ENCODE data around the gene GTF2A2. TPM values are rescaled to one million over a fixed set of nuclear protein-coding genes. Genes with fewer than 3 reads are reported as not detected.

Gene GTF2A2
- total RNA-seq, 1 donor from 2014 or later = 83.1 TPM

DNA sequence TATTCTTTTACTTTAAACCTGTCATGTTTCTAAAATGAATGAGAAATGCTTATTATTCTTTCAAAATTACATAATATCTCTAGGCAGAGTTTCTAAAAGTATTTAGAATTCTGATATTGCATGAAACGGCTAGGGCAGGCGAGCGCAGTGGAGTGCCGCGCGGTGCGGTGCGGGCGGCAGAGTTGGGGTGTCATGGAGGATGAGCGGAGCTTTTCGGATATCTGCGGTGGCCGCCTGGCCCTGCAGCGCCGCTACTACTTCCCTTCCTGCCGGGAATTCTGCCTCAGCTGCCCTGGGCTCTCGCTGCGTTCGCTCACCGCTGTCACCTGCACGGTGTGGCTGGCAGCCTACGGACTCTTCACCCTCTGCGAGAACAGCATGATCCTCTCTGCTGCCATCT, 19.2 kb upstream of the GTF2A2 start:
- Histone ChIP-seq H3F3A (ENCODE audit: low read depth) (no peaks in the 10 kb centered on the region), H4K20me1 (ENCODE audit: low read depth) (peaks cover 5% of the 10 kb centered on the region), H3K27me3 (no peaks in the 10 kb centered on the region), H3K9me3 (ENCODE audit: low read depth) (no peaks in the 10 kb centered on the region), H3K9ac (no peak overlapping the region), H3K79me2 (ENCODE audit: low read depth) (peaks cover 3% of the 10 kb centered on the region), H2AFZ (replicated peaks) (no peak overlapping the region), H3K27ac (no peak overlapping the region), H3K4me2 (no peak overlapping the region), H3K4me1 (no peaks in the 10 kb centered on the region), H3K4me3 (no peak overlapping the region), H3K36me3 (peaks cover 42% of the 10 kb centered on the region)
- Mint-ChIP-seq H3K27me3 (ENCODE audit: insufficient read depth, low read depth) (no peaks in the 10 kb centered on the region), H3K36me3 (peaks cover 18% of the 10 kb centered on the region), H3K4me3 (no peak overlapping the region), H3K4me1 (no peaks in the 10 kb centered on the region), H3K9me3 (no peaks in the 10 kb centered on the region), H3K27ac (no peak overlapping the region)
- TF ChIP-seq EZH2phosphoT487 (IDR thresholded peaks at IDR 0.05) (no peak), EZH2 (IDR thresholded peaks at IDR 0.05) (no peak), CTCF (IDR thresholded peaks at IDR 0.05) (no peak)
- no peak for DNase-seq (ENCODE audit: low spot score)

DNA sequence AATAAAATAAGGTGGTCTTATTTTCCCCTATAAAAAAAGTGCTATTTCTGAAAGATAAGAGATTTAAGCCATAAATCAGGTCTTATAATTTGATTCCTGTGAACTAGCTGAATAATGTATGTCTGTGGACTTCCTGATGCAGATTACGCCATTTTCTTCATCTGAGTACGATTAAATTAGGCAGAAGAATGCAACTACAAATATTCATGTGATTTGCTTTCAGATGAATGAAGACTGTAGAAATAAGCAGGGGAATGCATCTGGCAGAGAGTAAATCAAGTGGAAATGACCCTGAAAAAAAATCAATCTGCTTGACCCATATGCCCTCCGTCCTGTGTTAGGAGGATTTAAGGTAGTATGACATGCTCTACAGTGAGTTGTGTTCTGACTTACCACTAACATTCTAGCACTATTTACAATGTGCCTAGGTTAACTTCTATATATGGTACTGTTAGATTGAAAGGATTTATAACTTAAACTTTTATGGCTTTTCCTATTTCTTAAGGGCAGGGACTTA, 17.1 kb upstream of the GTF2A2 start:
- H2AFZ ChIP-seq (replicated peaks) = no peak overlapping the region
- H3K4me1 ChIP-seq = no peaks in the 10 kb centered on the region
- H3K79me2 ChIP-seq (ENCODE audit: low read depth) = no peaks in the 10 kb centered on the region
- Mint-ChIP-seq H3K9me3 (no peaks in the 10 kb centered on the region), H3K36me3 (peaks cover 20% of the 10 kb centered on the region), H3K27ac (no peak overlapping the region), H3K27me3 (ENCODE audit: insufficient read depth, low read depth) (no peaks in the 10 kb centered on the region), H3K4me3 (no peak overlapping the region), H3K4me1 (no peaks in the 10 kb centered on the region)
- no peak overlapping the region for H3K27ac ChIP-seq
- no peaks in the 10 kb centered on the region for H3K9me3 ChIP-seq (ENCODE audit: low read depth)
- DNase-seq (ENCODE audit: low spot score) = no peak
- H4K20me1 ChIP-seq (ENCODE audit: low read depth) = no peaks in the 10 kb centered on the region
- no peak overlapping the region for H3K4me3 ChIP-seq
- H3K27me3 ChIP-seq = no peaks in the 10 kb centered on the region
- no peak overlapping the region for H3K9ac ChIP-seq
- H3K36me3 ChIP-seq = peaks cover 37% of the 10 kb centered on the region
- no peak overlapping the region for H3K4me2 ChIP-seq
- H3F3A ChIP-seq (ENCODE audit: low read depth) = peaks cover 5% of the 10 kb centered on the region
- no peak for TF ChIP-seq EZH2 (IDR thresholded peaks at IDR 0.05)
- no peak for TF ChIP-seq CTCF (IDR thresholded peaks at IDR 0.05)
- TF ChIP-seq EZH2phosphoT487 (IDR thresholded peaks at IDR 0.05) = no peak

DNA sequence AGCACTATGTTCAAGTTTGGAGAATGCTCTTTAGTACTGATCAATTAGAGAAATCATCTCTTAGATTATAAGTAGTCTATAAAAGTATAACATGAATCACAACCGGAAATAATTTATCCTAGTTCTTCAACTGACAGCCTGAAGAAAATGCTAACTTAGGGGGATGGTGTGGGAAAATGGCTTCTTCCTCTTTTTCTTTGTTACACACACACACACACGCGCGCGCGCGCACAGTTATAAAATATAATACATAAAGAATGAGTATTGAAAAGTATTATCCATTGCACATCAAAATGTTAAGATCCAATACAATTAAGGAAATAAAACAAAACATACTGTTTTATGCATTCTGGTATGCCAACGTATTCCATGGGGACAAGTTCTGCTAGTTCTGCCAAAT, 11.2 kb upstream of the GTF2A2 start:
- H3K79me2 ChIP-seq (ENCODE audit: low read depth) = no peaks in the 10 kb centered on the region
- Mint-ChIP-seq H3K9me3 (no peaks in the 10 kb centered on the region), H3K36me3 (peaks cover 18% of the 10 kb centered on the region), H3K27me3 (ENCODE audit: insufficient read depth, low read depth) (no peaks in the 10 kb centered on the region), H3K4me1 (no peaks in the 10 kb centered on the region), H3K27ac (no peak overlapping the region), H3K4me3 (no peak overlapping the region)
- no peaks in the 10 kb centered on the region for H3K9me3 ChIP-seq (ENCODE audit: low read depth)
- H4K20me1 ChIP-seq (ENCODE audit: low read depth) = no peaks in the 10 kb centered on the region
- H3K4me2 ChIP-seq = no peak overlapping the region
- H3K4me3 ChIP-seq = no peak overlapping the region
- peaks cover 5% of the 10 kb centered on the region for H3F3A ChIP-seq (ENCODE audit: low read depth)
- no peak overlapping the region for H3K27ac ChIP-seq
- no peak overlapping the region for H3K9ac ChIP-seq
- no peaks in the 10 kb centered on the region for H3K27me3 ChIP-seq
- H3K4me1 ChIP-seq = no peaks in the 10 kb centered on the region
- no peak for TF ChIP-seq CTCF (IDR thresholded peaks at IDR 0.05)
- TF ChIP-seq EZH2phosphoT487 (IDR thresholded peaks at IDR 0.05) = no peak
- TF ChIP-seq EZH2 (IDR thresholded peaks at IDR 0.05) = no peak
- no peak for DNase-seq (ENCODE audit: low spot score)
- peaks cover 43% of the 10 kb centered on the region for H3K36me3 ChIP-seq
- H2AFZ ChIP-seq (replicated peaks) = no peak overlapping the region

All from neural progenitor cell (in vitro differentiated cells).